ENCODE data around the gene LSAMP. TPM values are rescaled to one million over a fixed set of nuclear protein-coding genes. Genes with fewer than 3 reads are reported as not detected.

The LSAMP gene
- total and polyA plus RNA-seq, 2 of the 4 experiments (the other 2 are of a cell fraction), result 7.9 to 8.0 TPM

GRCh38 chr3:115862099-115862498, 583.2 kb downstream of the LSAMP start:
- no peak overlapping the region for H2AK5ac ChIP-seq (ENCODE audit: low read depth, low read length)
- no peak overlapping the region for H4K91ac ChIP-seq (ENCODE audit: insufficient read depth, low read depth, low read length)
- no peak for TF ChIP-seq CHD1 (IDR thresholded peaks at IDR 0.05; ENCODE audit: low read depth, low read length)
- no peak for TF ChIP-seq MAZ (IDR thresholded peaks at IDR 0.05; ENCODE audit: borderline replicate concordance, low read depth, low read length)
- TF ChIP-seq MXI1 (IDR thresholded peaks at IDR 0.05; ENCODE audit: borderline replicate concordance, low read depth, low read length), result no peak
- no peak for TF ChIP-seq RFX5 (IDR thresholded peaks at IDR 0.05; ENCODE audit: low read depth, low read length)
- no peak for TF ChIP-seq RCOR1 (IDR thresholded peaks at IDR 0.05; ENCODE audit: insufficient replicate concordance, low read length)
- TF ChIP-seq, protein P1, sequence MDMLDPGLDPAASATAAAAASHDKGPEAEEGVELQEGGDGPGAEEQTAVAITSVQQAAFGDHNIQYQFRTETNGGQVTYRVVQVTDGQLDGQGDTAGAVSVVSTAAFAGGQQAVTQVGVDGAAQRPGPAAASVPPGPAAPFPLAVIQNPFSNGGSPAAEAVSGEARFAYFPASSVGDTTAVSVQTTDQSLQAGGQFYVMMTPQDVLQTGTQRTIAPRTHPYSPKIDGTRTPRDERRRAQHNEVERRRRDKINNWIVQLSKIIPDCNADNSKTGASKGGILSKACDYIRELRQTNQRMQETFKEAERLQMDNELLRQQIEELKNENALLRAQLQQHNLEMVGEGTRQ (IDR thresholded peaks at IDR 0.05; ENCODE audit: low read depth, low read length), result no peak
- no peak for TF ChIP-seq RAD21 (IDR thresholded peaks at IDR 0.05; ENCODE audit: low read length)
- no peak for TF ChIP-seq FOS (IDR thresholded peaks at IDR 0.05; ENCODE audit: low read depth, low read length)
- no peak for TF ChIP-seq NFE2L2 (IDR thresholded peaks at IDR 0.05; ENCODE audit: low read depth, low read length)
- no peak for TF ChIP-seq CEBPB (IDR thresholded peaks at IDR 0.05; ENCODE audit: low read depth, low read length)
- no peak for TF ChIP-seq POLR2A (IDR thresholded peaks at IDR 0.05; ENCODE audit: low read depth, low read length)
- TF ChIP-seq BHLHE40 (IDR thresholded peaks at IDR 0.05; ENCODE audit: low read depth, low read length), result no peak
- TF ChIP-seq SMC3 (IDR thresholded peaks at IDR 0.05; ENCODE audit: low read depth, low read length), result no peak
- no peak for TF ChIP-seq MAFK (IDR thresholded peaks at IDR 0.05; ENCODE audit: low read depth, low read length)
- TF ChIP-seq ELK1 (IDR thresholded peaks at IDR 0.05; ENCODE audit: borderline replicate concordance, low read depth, low read length), result no peak
- no peak for TF ChIP-seq CTCF (conservative IDR thresholded peaks at IDR 0.05; ENCODE audit: low read depth, low read length)
- H3K4me2 ChIP-seq (ENCODE audit: low read depth, low read length), result no peak overlapping the region
- H2BK20ac ChIP-seq (ENCODE audit: low read depth, low read length), result no peak overlapping the region
- 0 out of 2 replicates have a peak, but pooled peaks cover under 1% of the 10 kb centered on the region for H3K9me1 ChIP-seq (ENCODE audit: insufficient read depth, low read length)
- no peak overlapping the region for H4K5ac ChIP-seq (ENCODE audit: low read depth, low read length)
- H3K18ac ChIP-seq (ENCODE audit: low read depth, low read length), result no peak overlapping the region
- no peak overlapping the region for H3K23ac ChIP-seq (ENCODE audit: low read depth, low read length)
- no TSS peak for BruUV-seq (replicated peaks)
- POLR2A ChIA-PET (ENCODE audit: unreplicated experiment), result no interaction called here
- CTCF ChIA-PET, result no interaction called here
- H4K8ac ChIP-seq (ENCODE audit: low read depth in 2 of 2, low read length in 2 of 2), result no peak overlapping the region
- H2BK5ac ChIP-seq (ENCODE audit: low read depth, low read length, poor library complexity, severe bottlenecking), result no peak overlapping the region
- no peak overlapping the region for H2AK9ac ChIP-seq (replicated peaks; ENCODE audit: low read depth, low read length, poor library complexity)
- no peaks in the 10 kb centered on the region for H3K9me3 ChIP-seq (ENCODE audit: control insufficient read depth, insufficient read depth, low read length)
- H3K27ac ChIP-seq (ENCODE audit: insufficient read depth, low read length), result no peak overlapping the region
- H3K9ac ChIP-seq (ENCODE audit: low read depth, low read length), result no peak overlapping the region
- intact Hi-C loops (cut with micrococcal nuclease) (loop anchor here (10.0 kb wide), 1 partner anchor 57 kb away; no protein-coding TSS in a partner anchor), dilution Hi-C loops (cut with HindIII; ENCODE audit: low sequenced_read_pairs, unreplicated experiment) (no loop called here), in situ Hi-C loops (cut with MboI; ENCODE audit: low sequenced_read_pairs) (no loop called here)
- no peaks in the 10 kb centered on the region for H3K79me1 ChIP-seq (ENCODE audit: low read depth in 1 of 2, low read length in 2 of 2)
- H3K4ac ChIP-seq (ENCODE audit: low read depth, low read length), result no peak overlapping the region
- peaks cover 10% of the 10 kb centered on the region for H3K4me1 ChIP-seq (ENCODE audit: control insufficient read depth, insufficient read depth, low read length)
- H3K4me3 ChIP-seq (ENCODE audit: insufficient read depth, low read depth, low read length), result no peak overlapping the region
- no peak overlapping the region for H3K56ac ChIP-seq (ENCODE audit: extremely low read depth, insufficient read depth, low read length)
- no peak overlapping the region for H2AFZ ChIP-seq (replicated peaks; ENCODE audit: low read length, poor library complexity)
- no peaks in the 10 kb centered on the region; the same call in 1 of the 2 replicates for H3K27me3 ChIP-seq (ENCODE audit: control insufficient read depth, insufficient read depth, low read length)
- H2BK120ac ChIP-seq (ENCODE audit: low read depth, low read length), result no peak overlapping the region
- DNase-seq (no peak), ATAC-seq (ENCODE audit: low read depth) (no peak)
- no peaks in the 10 kb centered on the region for H4K20me1 ChIP-seq (ENCODE audit: insufficient read depth, low read length)
- no peaks in the 10 kb centered on the region for H3K36me3 ChIP-seq (ENCODE audit: control insufficient read depth, insufficient read depth, low read length)
- H2BK15ac ChIP-seq (ENCODE audit: low read depth, low read length), result no peak overlapping the region
- H3K14ac ChIP-seq (replicated peaks; ENCODE audit: low read depth, low read length), result no peak overlapping the region
- WGBS, 2 experiments (ENCODE audit: extremely low coverage in 2 of 2, insufficient read length in 1 of 2), result no CpG with 5 or more reads among the region's 1 CpG
